Measurements from ENCODE around the gene ANXA1. TPM values are rescaled to one million over a fixed set of nuclear protein-coding genes. Genes with fewer than 3 reads are reported as not detected.

The ANXA1 gene
- total and polyA plus RNA-seq, 5 donors from 2014 or later: 50.7 to 274 (median 88.7) TPM

- Mint-ChIP-seq H3K36me3 (no peaks in the 10 kb centered on the region), H3K9me3 (peaks cover 0 to 3% (median 0%) of the 10 kb centered on the region in 7 donors), H3K27me3 (peaks cover 4% of the 10 kb centered on the region), H3K4me3 (peak overlapping the region; percentile 84 to 99 (median 87)), H3K27ac (peak overlapping the region; percentile 92 to 98 (median 94)), H3K4me1 (peaks cover 0 to 20% (median 17%) of the 10 kb centered on the region in 4 donors)
- H3K4me3 ChIP-seq (ENCODE audit: low read depth, low read length): peak overlapping the region; percentile 93
- peaks cover 12% of the 10 kb centered on the region for H3K4me1 ChIP-seq (ENCODE audit: control insufficient read depth, insufficient read depth, low read length, poor library complexity, severe bottlenecking)
- H3K36me3 ChIP-seq (ENCODE audit: control insufficient read depth, insufficient read depth, low read length): no peaks in the 10 kb centered on the region
- no peaks in the 10 kb centered on the region for H3K27me3 ChIP-seq (ENCODE audit: control insufficient read depth, insufficient read depth, low read length)
- ATAC-seq (ENCODE audit: low read depth in 2 of 2) (peak; percentile 91), DNase-seq (peak; percentile 43 to 83 (median 82))
- peak overlapping the region; percentile 84 for H3K27ac ChIP-seq (ENCODE audit: insufficient read depth, low read length, poor library complexity, severe bottlenecking)
- no peaks in the 10 kb centered on the region for H3K9me3 ChIP-seq (ENCODE audit: control insufficient read depth in 2 of 2, low read length in 2 of 2)
Observed at GRCh38 chr9:73132034-73132776, 19.5 kb upstream of the ANXA1 start.

DNA sequence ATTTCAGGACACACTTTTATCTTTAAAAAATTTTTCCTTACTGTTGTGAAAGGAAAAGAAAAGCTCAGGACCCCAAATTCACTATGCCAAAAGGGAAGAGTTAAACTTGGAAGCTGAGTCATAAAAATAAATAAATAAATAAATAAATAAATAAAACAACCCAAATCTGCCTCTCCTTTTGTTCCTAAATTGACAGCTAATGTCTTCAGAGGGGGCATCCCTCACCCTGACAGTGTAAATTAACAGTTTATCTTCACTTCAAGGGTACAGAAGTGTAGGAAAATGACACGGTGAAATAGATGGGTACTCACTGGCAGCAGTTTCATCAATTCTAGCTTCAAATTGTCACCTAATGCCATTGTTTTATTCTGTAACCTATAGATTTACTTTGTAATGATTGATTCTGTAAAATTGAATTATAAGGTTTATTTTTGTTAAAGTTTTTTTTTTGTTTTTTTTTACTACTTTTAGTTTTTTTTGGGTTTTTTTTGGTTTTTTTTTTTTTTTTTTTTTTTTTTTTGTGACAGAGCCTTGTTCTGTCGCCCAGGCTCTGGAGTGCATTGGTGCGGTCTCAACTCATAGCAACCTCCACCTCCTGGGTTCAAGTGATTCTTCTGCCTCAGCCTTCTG is 18.5 kb upstream of the ANXA1 start:
- H3K27ac Mint-ChIP-seq: peak overlapping the region; percentile 92 to 98 (median 94)
- no peak for ATAC-seq (ENCODE audit: low read depth in 2 of 2)
- peaks cover 0 to 3% (median 0%) of the 10 kb centered on the region in 7 donors for H3K9me3 Mint-ChIP-seq
- peaks cover 4% of the 10 kb centered on the region for H3K27me3 Mint-ChIP-seq
- peak overlapping the region in 3 of 4 donors; percentile 86 to 99 (median 88) for H3K4me3 Mint-ChIP-seq
- peak in 1 of 3 donors; percentile 6 for DNase-seq
- Histone ChIP-seq H3K9me3 (ENCODE audit: control insufficient read depth in 2 of 2, low read length in 2 of 2) (no peaks in the 10 kb centered on the region), H3K27me3 (ENCODE audit: control insufficient read depth, insufficient read depth, low read length) (no peaks in the 10 kb centered on the region), H3K36me3 (ENCODE audit: control insufficient read depth, insufficient read depth, low read length) (no peaks in the 10 kb centered on the region), H3K4me3 (ENCODE audit: low read depth, low read length) (peak overlapping the region; percentile 93), H3K27ac (ENCODE audit: insufficient read depth, low read length, poor library complexity, severe bottlenecking) (peak overlapping the region; percentile 84), H3K4me1 (ENCODE audit: control insufficient read depth, insufficient read depth, low read length, poor library complexity, severe bottlenecking) (peaks cover 12% of the 10 kb centered on the region)
- no peaks in the 10 kb centered on the region for H3K36me3 Mint-ChIP-seq
- H3K4me1 Mint-ChIP-seq: peaks cover 0 to 20% (median 17%) of the 10 kb centered on the region in 4 donors

GRCh38 chr9:73133921-73134407 is 17.7 kb upstream of the ANXA1 start:
- Mint-ChIP-seq H3K27me3 (peaks cover 4% of the 10 kb centered on the region), H3K36me3 (no peaks in the 10 kb centered on the region), H3K27ac (no peak overlapping the region), H3K4me3 (peak overlapping the region in 1 of 4 donors; percentile 27), H3K9me3 (peaks cover 0 to 3% (median 0%) of the 10 kb centered on the region in 7 donors), H3K4me1 (peaks cover 0 to 20% (median 17%) of the 10 kb centered on the region in 4 donors)
- Histone ChIP-seq H3K4me3 (ENCODE audit: low read depth, low read length) (no peak overlapping the region), H3K27me3 (ENCODE audit: control insufficient read depth, insufficient read depth, low read length) (no peaks in the 10 kb centered on the region), H3K27ac (ENCODE audit: insufficient read depth, low read length, poor library complexity, severe bottlenecking) (no peak overlapping the region), H3K36me3 (ENCODE audit: control insufficient read depth, insufficient read depth, low read length) (no peaks in the 10 kb centered on the region), H3K4me1 (ENCODE audit: control insufficient read depth, insufficient read depth, low read length, poor library complexity, severe bottlenecking) (peaks cover 12% of the 10 kb centered on the region), H3K9me3 (ENCODE audit: control insufficient read depth in 2 of 2, low read length in 2 of 2) (no peaks in the 10 kb centered on the region)
- ATAC-seq (ENCODE audit: low read depth in 2 of 2): no peak
- DNase-seq: no peak

DNA sequence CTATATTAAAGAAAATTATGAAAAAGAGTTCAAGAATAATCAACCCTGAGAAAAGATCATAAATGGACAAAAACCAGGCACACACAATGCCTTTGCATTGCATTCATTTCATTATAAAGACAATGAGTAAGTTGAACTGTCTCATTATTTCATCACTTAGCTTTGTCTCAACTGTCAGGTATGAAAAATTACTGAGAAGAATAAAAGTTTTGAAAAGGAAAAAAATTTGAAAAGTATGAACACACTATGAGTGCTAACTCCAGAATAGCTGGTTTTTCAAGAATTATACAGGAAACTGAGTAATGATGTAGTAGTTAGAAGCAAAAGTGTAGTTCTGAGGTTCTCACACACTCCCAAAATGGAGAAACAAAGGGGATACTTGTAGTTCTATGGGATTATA is 16.3 kb upstream of the ANXA1 start:
- H3K4me1 Mint-ChIP-seq: peaks cover 0 to 18% (median 16%) of the 10 kb centered on the region in 4 donors
- no peak overlapping the region for H3K4me3 ChIP-seq (ENCODE audit: low read depth, low read length)
- no peaks in the 10 kb centered on the region for H3K9me3 ChIP-seq (ENCODE audit: control insufficient read depth in 2 of 2, low read length in 2 of 2)
- ATAC-seq (ENCODE audit: low read depth in 2 of 2): no peak
- no peaks in the 10 kb centered on the region for H3K9me3 Mint-ChIP-seq
- H3K36me3 ChIP-seq (ENCODE audit: control insufficient read depth, insufficient read depth, low read length): no peaks in the 10 kb centered on the region
- H3K4me1 ChIP-seq (ENCODE audit: control insufficient read depth, insufficient read depth, low read length, poor library complexity, severe bottlenecking): peaks cover 12% of the 10 kb centered on the region
- H3K4me3 Mint-ChIP-seq: no peak overlapping the region
- no peak overlapping the region for H3K27ac Mint-ChIP-seq
- no peak overlapping the region for H3K27ac ChIP-seq (ENCODE audit: insufficient read depth, low read length, poor library complexity, severe bottlenecking)
- DNase-seq: no peak
- no peaks in the 10 kb centered on the region for H3K27me3 ChIP-seq (ENCODE audit: control insufficient read depth, insufficient read depth, low read length)
- no peaks in the 10 kb centered on the region for H3K36me3 Mint-ChIP-seq
- peaks cover 16% of the 10 kb centered on the region for H3K27me3 Mint-ChIP-seq

DNA sequence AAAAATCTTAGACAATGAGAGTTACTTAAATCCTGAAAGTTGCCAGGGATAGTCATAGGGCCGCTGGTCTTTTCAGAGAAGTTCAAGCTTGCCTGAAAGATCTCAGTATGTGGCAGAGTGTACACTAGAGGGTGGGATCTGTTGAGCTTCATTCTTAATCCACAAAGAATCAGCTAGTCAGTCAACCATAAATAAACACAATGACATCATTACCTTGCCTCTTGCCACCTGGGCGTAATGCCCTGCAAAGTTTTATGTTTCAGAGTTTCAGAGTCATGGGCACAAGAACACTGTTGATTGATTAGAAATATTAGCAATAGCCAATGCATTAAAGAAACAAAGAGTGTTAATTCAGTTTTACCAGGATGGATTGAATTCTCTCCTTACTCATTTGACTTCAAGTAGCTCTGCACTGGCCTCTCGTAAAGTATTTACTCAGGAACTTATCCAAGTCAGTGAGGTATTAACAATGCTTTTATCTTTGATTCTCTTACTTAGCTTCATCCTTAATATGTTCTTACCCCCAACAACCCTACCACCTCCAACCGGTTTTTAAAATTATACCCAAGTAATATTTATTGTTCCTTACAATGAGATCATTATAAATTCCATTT is 14.3 kb upstream of the ANXA1 start:
- Histone ChIP-seq H3K4me3 (ENCODE audit: low read depth, low read length) (no peak overlapping the region), H3K27ac (ENCODE audit: insufficient read depth, low read length, poor library complexity, severe bottlenecking) (no peak overlapping the region), H3K36me3 (ENCODE audit: control insufficient read depth, insufficient read depth, low read length) (no peaks in the 10 kb centered on the region), H3K27me3 (ENCODE audit: control insufficient read depth, insufficient read depth, low read length) (no peaks in the 10 kb centered on the region), H3K4me1 (ENCODE audit: control insufficient read depth, insufficient read depth, low read length, poor library complexity, severe bottlenecking) (peaks cover 3% of the 10 kb centered on the region), H3K9me3 (ENCODE audit: control insufficient read depth in 2 of 2, low read length in 2 of 2) (no peaks in the 10 kb centered on the region)
- no peak overlapping the region for H3K4me3 Mint-ChIP-seq
- H3K27ac Mint-ChIP-seq: no peak overlapping the region
- peaks cover 0 to 9% (median 4%) of the 10 kb centered on the region in 4 donors for H3K4me1 Mint-ChIP-seq
- H3K27me3 Mint-ChIP-seq: peaks cover 16% of the 10 kb centered on the region
- DNase-seq (no peak), ATAC-seq (ENCODE audit: low read depth in 2 of 2) (no peak)
- no peaks in the 10 kb centered on the region for H3K9me3 Mint-ChIP-seq
- no peaks in the 10 kb centered on the region for H3K36me3 Mint-ChIP-seq

DNA sequence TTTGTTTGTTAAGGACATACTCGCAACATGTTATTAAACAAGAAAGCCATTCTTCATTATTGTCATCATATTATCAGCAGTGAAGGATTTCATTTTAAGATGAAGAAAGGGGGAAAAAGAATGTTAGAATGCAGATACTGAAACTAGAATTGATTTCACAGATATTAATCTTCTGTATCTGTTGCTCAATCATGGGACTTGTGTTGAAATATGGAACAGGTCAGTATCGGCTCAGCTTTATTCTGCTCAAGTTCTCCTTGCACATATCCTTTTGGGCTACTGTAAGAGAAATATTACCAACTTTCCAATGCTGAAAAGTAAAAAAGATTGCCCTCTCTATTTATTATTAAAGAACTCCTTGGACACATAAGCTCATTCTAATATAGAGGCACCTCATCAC is 13.8 kb upstream of the ANXA1 start:
- no peaks in the 10 kb centered on the region for H3K36me3 ChIP-seq (ENCODE audit: control insufficient read depth, insufficient read depth, low read length)
- H3K27ac ChIP-seq (ENCODE audit: insufficient read depth, low read length, poor library complexity, severe bottlenecking): no peak overlapping the region
- no peaks in the 10 kb centered on the region for H3K36me3 Mint-ChIP-seq
- H3K27me3 ChIP-seq (ENCODE audit: control insufficient read depth, insufficient read depth, low read length): no peaks in the 10 kb centered on the region
- H3K4me1 Mint-ChIP-seq: peaks cover 0 to 5% (median 1%) of the 10 kb centered on the region in 4 donors
- DNase-seq (no peak), ATAC-seq (ENCODE audit: low read depth in 2 of 2) (no peak)
- H3K9me3 Mint-ChIP-seq: no peaks in the 10 kb centered on the region
- no peak overlapping the region for H3K4me3 ChIP-seq (ENCODE audit: low read depth, low read length)
- H3K9me3 ChIP-seq (ENCODE audit: control insufficient read depth in 2 of 2, low read length in 2 of 2): no peaks in the 10 kb centered on the region
- H3K27ac Mint-ChIP-seq: no peak overlapping the region
- peaks cover 16% of the 10 kb centered on the region for H3K27me3 Mint-ChIP-seq
- H3K4me3 Mint-ChIP-seq: no peak overlapping the region
- peaks cover 3% of the 10 kb centered on the region for H3K4me1 ChIP-seq (ENCODE audit: control insufficient read depth, insufficient read depth, low read length, poor library complexity, severe bottlenecking)

- H3K4me3 ChIP-seq (ENCODE audit: low read depth, low read length): no peak overlapping the region
- peaks cover 16% of the 10 kb centered on the region for H3K27me3 Mint-ChIP-seq
- no peak overlapping the region for H3K27ac ChIP-seq (ENCODE audit: insufficient read depth, low read length, poor library complexity, severe bottlenecking)
- ATAC-seq (ENCODE audit: low read depth in 2 of 2): no peak
- no peaks in the 10 kb centered on the region for H3K9me3 ChIP-seq (ENCODE audit: control insufficient read depth in 2 of 2, low read length in 2 of 2)
- no peaks in the 10 kb centered on the region for H3K27me3 ChIP-seq (ENCODE audit: control insufficient read depth, insufficient read depth, low read length)
- H3K36me3 Mint-ChIP-seq: no peaks in the 10 kb centered on the region
- H3K4me1 Mint-ChIP-seq: peaks cover 0 to 4% (median 0%) of the 10 kb centered on the region in 4 donors
- H3K27ac Mint-ChIP-seq: no peak overlapping the region
- H3K9me3 Mint-ChIP-seq: no peaks in the 10 kb centered on the region
- no peak overlapping the region for H3K4me3 Mint-ChIP-seq
- H3K4me1 ChIP-seq (ENCODE audit: control insufficient read depth, insufficient read depth, low read length, poor library complexity, severe bottlenecking): no peaks in the 10 kb centered on the region
- no peak for DNase-seq
- no peaks in the 10 kb centered on the region for H3K36me3 ChIP-seq (ENCODE audit: control insufficient read depth, insufficient read depth, low read length)
Observed at GRCh38 chr9:73138516-73138915, 13.1 kb upstream of the ANXA1 start.
